CD4-positive, alpha-beta T cell treated with Interferon gamma for 1 hour (primary cell): ENCODE measurements around the gene APLF.
"Not testable (repeated sequence)": the region's sequence is repeated elsewhere in the genome, so short reads cannot be mapped to it uniquely, and the experiment has no call there.

Source experiments
- DNase-seq: peaks from one replicate; pipeline ENCODE4 v3.0.0-alpha.2; 2020

Gene APLF

GRCh38 chr2:68478688-68479087 lies 11.3 kb downstream of the APLF start:
- DNase-seq = no peak

GRCh38 chr2:68482296-68482820 lies 15.0 kb downstream of the APLF start:
- DNase-seq = no peak

DNA sequence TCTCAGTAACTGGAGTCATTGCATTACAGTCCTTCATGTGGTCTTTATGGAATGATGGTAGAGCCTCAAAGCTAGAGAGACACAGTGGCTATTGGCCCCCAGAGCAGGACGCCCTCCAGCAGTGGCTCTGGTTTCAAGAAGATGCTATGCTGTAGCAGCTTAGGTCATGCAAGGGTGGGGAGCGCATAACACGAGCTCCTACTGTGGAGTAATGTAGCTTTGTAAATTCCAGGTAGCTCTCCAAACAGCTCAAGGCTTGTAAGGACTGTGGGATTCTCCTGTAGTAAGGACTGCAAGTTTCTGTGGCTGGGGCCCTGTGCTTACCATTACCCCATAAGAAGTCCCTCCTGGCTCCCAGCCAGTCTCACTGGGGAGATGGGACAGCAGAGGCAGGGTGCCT lies 15.6 kb downstream of the APLF start:
- no peak for DNase-seq

DNA sequence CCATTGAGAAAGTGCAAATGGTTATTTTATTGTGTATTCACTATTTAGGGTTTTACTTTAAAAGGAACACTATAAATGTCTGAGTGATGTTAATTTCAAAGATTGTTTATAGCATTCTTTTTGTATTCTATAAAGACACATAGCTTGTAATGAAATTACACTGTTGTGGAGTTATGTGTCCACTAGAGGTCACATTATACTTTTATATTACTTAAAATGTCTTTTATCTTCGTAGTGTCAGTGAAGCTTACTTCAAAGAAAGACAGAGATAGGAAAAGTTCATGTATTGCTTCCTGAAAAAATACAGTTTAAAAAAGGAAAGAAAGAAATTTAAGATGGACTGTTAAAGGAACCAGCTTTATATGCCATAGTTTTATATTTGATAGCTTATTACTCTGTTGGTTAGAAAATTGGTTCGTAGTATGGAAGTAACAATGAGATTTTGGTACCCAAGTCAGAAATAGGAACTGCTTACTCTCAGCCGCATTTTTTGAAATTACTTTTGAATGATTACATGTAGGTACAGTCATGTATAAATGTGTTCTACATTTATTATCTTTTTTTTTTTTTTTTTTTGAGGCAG lies 20.5 kb downstream of the APLF start:
- no peak for DNase-seq

DNA sequence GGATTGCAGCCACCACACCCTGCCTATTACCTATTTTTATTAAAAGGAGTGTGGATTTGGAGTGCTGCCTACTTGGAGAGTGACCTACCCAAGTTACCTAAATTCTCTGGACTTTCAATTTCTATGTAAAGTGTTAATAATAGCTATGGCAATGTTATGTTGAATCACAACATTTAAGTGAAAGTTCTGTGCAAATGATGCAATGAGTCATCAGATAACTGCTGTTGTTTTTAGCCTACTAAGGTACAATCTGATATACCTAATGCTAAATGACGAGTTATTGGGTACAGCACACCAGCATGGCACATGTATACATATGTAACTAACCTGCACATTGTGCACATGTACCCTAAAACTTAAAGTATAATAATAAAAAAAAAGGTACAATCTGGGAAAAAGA lies 21.2 kb downstream of the APLF start:
- not testable (repeated sequence) for DNase-seq

GRCh38 chr2:68489282-68489681 lies 21.9 kb downstream of the APLF start:
- DNase-seq = no peak

DNA sequence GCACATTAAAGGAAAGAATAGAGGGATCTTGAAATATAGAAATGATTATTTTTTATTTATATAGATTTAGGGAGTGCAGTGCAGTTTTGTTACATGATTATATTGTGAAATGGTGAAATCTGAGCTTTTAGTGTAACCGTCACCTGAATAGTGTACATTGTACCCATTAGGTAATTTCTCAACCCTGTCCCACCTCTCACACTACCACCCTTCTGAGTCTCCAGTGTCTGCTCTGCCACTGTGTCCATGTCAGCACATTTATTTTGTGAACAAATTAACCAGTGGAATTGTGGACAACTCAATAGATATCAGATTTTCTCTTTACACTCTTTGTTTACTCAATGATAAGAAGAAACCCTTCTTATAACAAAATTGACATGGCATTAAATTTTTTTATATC lies 24.2 kb downstream of the APLF start:
- DNase-seq = no peak

DNA sequence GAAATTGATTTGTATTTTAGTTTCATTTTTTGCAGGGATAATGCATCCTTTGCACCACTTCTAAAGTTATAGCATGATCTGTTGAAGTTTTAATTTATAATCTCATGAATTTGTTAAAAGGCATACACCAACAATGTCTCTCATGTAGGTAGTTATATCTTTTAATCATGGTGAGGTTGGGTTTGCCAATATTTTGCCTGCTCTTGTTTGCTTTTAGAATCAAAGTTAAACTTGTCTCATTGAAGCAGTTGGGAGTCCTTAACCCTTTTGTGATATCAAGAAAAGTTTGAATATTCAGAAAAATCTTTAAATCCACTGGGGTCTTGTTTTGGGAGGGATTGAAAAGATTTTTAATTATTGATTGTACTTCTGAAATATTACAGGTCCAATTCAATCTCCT lies 31.7 kb downstream of the APLF start:
- no peak for DNase-seq

DNA sequence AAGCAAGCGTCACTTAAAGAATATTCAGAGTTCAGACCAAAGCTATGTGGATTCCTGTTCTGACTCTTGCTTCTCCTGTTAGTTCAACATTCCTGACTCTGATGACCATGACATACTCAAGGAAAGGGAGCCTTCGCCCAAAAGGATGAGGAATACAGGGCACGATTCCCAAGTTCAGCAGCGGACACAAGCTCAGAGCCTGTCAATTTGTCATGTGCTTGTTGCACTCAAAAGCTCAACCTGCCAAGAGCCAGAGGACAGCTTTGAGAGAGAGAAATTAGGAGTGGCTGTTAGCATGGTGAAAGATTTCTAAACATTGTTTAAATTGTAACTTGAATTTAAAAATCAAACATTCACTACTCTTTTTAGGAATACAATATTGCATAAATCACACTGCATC lies 33.3 kb downstream of the APLF start:
- no peak for DNase-seq

DNA sequence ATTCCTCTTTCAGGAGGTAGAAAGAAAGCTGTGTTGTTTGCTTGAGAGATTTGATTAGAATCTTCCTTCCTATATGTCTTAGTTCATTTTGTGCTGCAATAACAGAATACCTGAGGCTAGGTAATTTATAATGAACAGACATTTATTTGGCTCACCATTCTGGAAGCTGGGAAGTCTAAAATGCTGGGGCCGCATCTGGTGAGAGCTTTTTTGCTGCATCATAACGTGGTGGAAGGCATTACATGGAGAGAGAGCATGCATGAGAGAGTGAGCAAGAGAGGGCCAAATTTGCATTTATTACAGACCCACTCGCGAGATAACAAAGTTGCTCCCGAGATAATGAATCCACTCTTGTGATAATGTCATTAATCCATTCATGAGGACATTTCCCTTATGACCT lies 34.4 kb downstream of the APLF start:
- DNase-seq = no peak

GRCh38 chr2:68505603-68506159 lies 38.3 kb downstream of the APLF start:
- no peak for DNase-seq

DNA sequence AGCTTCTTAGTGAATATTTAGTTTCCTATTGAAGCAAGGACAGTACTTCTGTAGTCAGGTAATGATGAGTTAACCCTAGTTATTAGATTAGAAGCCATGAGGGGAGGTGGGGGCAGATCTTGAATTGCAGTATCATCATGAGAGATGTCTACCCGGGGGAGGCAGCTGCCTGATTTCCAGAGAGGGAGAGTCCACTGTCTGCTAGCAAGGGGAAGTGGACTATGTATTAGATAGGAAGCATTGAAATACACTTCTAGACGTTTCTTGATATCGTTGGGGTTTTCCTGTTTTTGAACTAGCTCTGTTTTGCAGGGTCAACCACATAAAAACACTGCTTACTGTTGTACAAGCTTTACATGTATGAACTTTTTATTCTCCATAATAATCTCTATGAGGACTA lies 38.8 kb downstream of the APLF start:
- no peak for DNase-seq

- no peak for DNase-seq
Measured at GRCh38 chr2:68512326-68512725, 44.9 kb downstream of the APLF start.

- DNase-seq = no peak
Measured at GRCh38 chr2:68512966-68513365, 45.6 kb downstream of the APLF start.

GRCh38 chr2:68514316-68514929 lies 47.0 kb downstream of the APLF start:
- no peak for DNase-seq

DNA sequence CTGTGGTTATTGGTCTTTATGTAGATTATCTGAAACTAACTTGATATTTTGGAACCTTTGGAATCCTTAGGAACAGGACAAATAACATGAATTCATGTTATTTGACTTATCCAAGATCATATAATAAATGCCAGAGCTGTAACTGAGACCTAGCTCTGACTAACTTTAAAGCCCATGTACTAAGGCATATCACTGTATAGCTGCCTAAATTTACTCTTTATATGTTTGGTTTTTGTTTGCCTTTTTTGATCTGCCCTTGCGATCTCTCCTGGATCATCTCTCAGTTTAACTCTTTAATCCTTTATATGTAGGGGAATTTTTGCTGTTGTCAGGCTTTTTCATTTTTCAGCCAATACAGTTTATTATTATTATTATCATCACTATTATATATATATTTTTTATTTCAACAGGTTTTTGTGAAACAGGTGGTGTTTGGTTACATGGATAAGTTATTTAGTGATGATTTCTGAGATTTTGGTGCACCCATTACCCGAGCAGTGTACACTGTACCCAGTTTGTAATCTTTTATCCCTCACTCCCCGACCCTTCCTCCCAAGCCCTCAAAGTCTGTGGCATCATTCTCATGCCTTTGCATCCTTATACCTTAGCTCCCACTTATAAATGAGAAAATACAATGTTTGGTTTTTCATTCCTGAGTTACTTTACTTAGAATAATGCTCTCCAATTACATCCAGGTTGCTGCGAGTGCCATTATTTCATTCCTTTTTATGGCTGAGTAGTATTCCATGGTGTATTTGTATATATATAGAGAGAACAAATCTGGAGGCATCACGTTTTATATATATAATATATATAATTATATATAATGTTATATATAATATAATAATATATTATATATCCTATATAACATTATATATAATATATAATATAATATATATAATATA lies 48.9 kb downstream of the APLF start:
- no peak for DNase-seq

GRCh38 chr2:68519236-68519635 lies 51.9 kb downstream of the APLF start:
- no peak for DNase-seq

DNA sequence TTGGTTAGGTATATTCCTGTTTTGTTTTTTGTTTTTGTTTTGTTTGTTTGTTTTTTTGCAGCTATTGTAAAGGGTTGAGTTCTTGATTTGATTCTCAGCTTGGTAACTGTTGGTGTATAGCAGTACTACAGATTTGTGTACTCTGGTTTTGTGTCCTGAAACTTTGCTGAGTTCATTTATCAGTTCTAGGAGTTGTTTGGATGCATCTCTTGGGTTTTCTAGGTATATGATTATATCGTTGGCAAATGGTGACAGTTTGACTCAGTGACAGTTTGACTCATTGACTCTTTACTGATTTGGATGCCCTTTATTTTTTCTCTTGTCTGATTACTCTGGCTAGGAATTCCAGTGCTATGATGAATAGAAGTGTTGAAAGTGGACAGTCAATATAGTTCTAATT lies 53.7 kb downstream of the APLF start:
- no peak for DNase-seq

DNA sequence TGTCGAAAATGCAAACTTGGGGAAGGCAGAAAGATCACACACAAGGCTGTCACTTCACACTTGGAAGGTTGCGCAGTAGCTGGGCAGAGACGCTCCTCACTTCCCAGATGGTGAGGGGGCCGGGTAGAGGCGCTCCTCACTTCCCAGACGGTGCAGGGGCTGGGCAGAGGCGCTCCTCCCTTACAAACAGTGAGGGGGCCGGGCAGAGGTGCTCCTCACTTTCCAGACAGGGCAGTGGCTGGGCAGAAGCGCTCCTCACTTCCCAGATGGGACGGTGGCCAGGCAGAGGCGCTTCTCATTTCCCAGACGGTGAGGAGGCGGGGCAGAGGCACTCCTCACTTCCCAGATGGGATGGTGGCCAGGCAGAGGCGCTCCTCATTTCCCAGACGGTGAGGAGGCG lies 59.6 kb downstream of the APLF start:
- not testable (repeated sequence) for DNase-seq

GRCh38 chr2:68527343-68528081 lies 60.1 kb downstream of the APLF start:
- DNase-seq = not testable (repeated sequence)

- DNase-seq = not testable (repeated sequence)
Measured at GRCh38 chr2:68529156-68529555, 61.8 kb downstream of the APLF start.

- not testable (repeated sequence) for DNase-seq
Measured at GRCh38 chr2:68529651-68530050, 62.3 kb downstream of the APLF start.

DNA sequence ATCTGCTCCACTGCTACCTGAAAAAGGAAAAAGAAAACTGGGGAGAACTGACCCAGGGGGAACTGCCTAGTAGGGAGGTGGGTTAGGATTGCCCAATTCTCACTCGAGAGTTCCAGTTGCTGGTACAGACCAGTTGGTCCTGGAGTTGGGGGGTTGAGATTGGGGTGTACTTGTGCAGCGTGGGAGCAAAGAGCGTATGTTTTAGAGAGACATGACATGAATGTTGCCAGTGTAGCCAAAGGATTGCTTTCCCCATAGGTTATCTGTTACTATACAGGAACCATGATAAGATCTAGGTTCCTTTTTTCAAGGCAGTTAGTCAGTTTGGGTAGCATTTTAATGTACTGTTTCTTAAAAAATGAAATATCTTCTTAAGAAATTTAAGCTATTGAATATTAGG lies 68.6 kb downstream of the APLF start:
- no peak for DNase-seq
